Measurements from ENCODE around the gene TNFRSF1B. TPM values are rescaled to one million over a fixed set of nuclear protein-coding genes. Genes with fewer than 3 reads are reported as not detected.

The TNFRSF1B gene
- total RNA-seq, 4 donors from 2014 or later, result 37.1 to 92.8 (median 64.0) TPM

DNA sequence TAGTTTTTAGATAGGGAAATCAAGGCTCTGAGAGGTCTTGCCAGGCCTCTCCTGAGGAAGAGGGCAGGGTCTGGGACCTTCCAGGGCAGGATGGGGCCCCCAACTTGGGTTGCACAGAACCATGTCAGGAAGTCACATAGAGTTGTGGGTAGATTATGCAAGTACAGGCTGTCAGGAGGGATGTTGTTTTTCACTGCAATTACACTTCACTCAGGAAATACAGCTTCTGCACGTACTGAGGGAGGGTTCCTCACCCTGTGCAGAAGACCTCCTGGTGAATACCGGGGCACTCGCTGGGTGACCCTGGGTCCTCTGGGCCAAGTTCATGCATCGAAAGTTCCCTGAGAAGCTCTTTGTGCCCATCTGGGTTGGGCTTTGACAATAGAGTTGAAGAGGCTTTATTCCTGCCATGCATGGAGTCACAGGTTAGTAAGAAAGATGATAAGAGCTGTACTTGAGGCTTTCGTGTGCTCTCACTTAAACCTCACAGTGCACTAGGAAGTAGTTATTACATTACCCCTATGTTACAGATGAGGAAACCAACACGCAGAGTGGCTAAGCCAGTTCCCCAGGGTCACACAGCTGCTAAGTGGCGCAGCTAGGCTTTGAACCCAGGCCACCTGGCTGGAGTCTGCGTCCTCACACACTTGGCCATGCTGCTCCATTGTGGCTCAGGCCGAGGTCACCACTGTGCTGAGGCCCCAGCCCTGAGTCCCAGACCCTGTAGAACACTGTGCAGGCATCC lies 16.2 kb upstream of the TNFRSF1B start:
- Histone ChIP-seq H3K4me1 (peaks cover 7 to 67% (median 57%) of the 10 kb centered on the region in 4 donors), H3K36me3 (no peaks in the 10 kb centered on the region), H3K27ac (peak overlapping the region; percentile 77 to 89 (median 84)), H3K4me3 (no peak overlapping the region), H3K27me3 (no peaks in the 10 kb centered on the region), H3K9me3 (no peaks in the 10 kb centered on the region)
- no peak for TF ChIP-seq POLR2A (IDR thresholded peaks at IDR 0.05)
- DNase-seq, result peak in 2 of 3 donors; percentile 57 to 67

- H3K36me3 ChIP-seq, result no peaks in the 10 kb centered on the region
- H3K4me3 ChIP-seq, result no peak overlapping the region
- H3K9me3 ChIP-seq, result no peaks in the 10 kb centered on the region
- TF ChIP-seq, protein P1, sequence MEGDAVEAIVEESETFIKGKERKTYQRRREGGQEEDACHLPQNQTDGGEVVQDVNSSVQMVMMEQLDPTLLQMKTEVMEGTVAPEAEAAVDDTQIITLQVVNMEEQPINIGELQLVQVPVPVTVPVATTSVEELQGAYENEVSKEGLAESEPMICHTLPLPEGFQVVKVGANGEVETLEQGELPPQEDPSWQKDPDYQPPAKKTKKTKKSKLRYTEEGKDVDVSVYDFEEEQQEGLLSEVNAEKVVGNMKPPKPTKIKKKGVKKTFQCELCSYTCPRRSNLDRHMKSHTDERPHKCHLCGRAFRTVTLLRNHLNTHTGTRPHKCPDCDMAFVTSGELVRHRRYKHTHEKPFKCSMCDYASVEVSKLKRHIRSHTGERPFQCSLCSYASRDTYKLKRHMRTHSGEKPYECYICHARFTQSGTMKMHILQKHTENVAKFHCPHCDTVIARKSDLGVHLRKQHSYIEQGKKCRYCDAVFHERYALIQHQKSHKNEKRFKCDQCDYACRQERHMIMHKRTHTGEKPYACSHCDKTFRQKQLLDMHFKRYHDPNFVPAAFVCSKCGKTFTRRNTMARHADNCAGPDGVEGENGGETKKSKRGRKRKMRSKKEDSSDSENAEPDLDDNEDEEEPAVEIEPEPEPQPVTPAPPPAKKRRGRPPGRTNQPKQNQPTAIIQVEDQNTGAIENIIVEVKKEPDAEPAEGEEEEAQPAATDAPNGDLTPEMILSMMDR (IDR thresholded peaks at IDR 0.05), result no peak
- no peak for TF ChIP-seq POLR2A (IDR thresholded peaks at IDR 0.05)
- H3K27ac ChIP-seq, result peak overlapping the region; percentile 77 to 89 (median 84)
- DNase-seq, result no peak
- H3K27me3 ChIP-seq, result no peaks in the 10 kb centered on the region
- peaks cover 7 to 67% (median 56%) of the 10 kb centered on the region in 4 donors for H3K4me1 ChIP-seq
These were observed 15.3 kb upstream of the TNFRSF1B start for GRCh38 chr1:12151465-12151864.

- TF ChIP-seq, protein P1 (IDR thresholded peaks at IDR 0.05), result no peak
- TF ChIP-seq POLR2A (IDR thresholded peaks at IDR 0.05), result no peak
- Histone ChIP-seq H3K9me3 (no peaks in the 10 kb centered on the region), H3K4me1 (peaks cover 7 to 64% (median 51%) of the 10 kb centered on the region in 4 donors), H3K27ac (peak overlapping the region; percentile 77 to 89 (median 84)), H3K4me3 (no peak overlapping the region), H3K36me3 (no peaks in the 10 kb centered on the region), H3K27me3 (no peaks in the 10 kb centered on the region)
- peak in 2 of 3 donors; percentile 79 to 83 for DNase-seq
These were observed 14.5 kb upstream of the TNFRSF1B start for GRCh38 chr1:12152113-12152891.

DNA sequence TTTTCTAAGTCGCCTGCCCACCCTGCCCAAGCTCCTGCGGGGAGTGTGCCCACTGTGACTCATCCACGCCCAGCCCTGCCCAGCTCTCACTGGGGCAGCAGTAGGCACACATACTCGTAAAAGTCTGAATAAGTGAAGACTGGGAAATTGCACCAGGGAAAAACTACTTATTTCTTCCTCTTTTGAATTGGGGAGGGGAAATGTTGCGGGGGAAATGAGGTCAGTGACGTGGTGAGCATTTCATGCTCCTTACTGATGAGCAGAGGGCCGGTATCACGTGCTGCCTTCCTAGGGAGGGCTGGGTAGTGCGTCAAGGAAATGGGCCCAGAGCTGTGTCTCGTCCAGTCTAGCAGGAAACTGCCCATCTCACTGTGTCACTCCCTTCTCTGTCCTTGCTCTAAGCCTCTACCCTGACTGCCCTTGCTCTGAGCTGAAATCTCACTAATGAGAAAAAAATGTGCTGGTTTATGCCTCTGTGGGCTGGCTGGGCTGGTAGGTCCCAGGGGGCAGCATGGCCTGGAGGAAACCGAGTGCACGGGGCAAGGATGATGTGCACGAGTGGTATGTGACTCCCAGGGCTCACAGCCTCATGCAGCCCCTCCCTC lies 13.5 kb upstream of the TNFRSF1B start:
- Histone ChIP-seq H3K36me3 (no peaks in the 10 kb centered on the region), H3K9me3 (no peaks in the 10 kb centered on the region), H3K27ac (peak overlapping the region; percentile 34 to 89 (median 79)), H3K4me3 (no peak overlapping the region), H3K27me3 (no peaks in the 10 kb centered on the region), H3K4me1 (peaks cover 0 to 59% (median 41%) of the 10 kb centered on the region in 4 donors)
- DNase-seq, result peak in 2 of 3 donors; percentile 83 to 89
- no peak for TF ChIP-seq POLR2A (IDR thresholded peaks at IDR 0.05)
- TF ChIP-seq, protein P1 (IDR thresholded peaks at IDR 0.05), result no peak

DNA sequence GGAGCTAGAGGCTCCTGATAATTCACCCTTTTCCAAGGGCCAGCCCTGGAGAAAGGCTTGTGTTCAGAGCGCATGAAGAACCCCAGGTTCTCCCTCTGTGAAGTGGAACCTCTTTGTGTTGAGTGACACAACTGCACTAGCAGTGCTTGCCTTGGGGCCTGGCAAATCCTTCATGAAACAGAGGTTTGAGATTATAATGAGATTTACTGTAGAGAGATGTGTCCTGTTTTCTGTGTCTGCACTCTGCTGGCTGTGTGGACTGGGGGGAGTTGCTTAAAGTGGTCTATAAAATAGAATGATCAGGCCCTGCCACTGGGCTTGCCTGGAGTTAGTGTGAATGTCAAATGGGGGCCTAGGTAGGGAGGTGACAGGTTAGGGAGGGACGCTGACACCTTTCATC lies 11.5 kb upstream of the TNFRSF1B start:
- no peaks in the 10 kb centered on the region for H3K27me3 ChIP-seq
- peaks cover 0 to 39% (median 26%) of the 10 kb centered on the region in 4 donors for H3K4me1 ChIP-seq
- DNase-seq, result no peak
- TF ChIP-seq POLR2A (IDR thresholded peaks at IDR 0.05), result no peak
- TF ChIP-seq, protein P1 (IDR thresholded peaks at IDR 0.05), result no peak
- no peak overlapping the region for H3K4me3 ChIP-seq
- no peak overlapping the region for H3K27ac ChIP-seq
- H3K9me3 ChIP-seq, result no peaks in the 10 kb centered on the region
- H3K36me3 ChIP-seq, result no peaks in the 10 kb centered on the region
